Suprapubic skin (tissue), 4 donors: ENCODE data around the gene MYH15. TPM values are rescaled to one million over a fixed set of nuclear protein-coding genes. Genes with fewer than 3 reads are reported as not detected.

ENCODE experiments used
- DNase-seq, 2 donors: peaks; one replicate each; pipeline ENCODE4 v3.0.0-alpha.2; 2019; ENCODE audit warnings: low spot score in 2 of 2
- H3K27ac ChIP-seq: fragments of 200-600 bp; sonication (generic); one replicate; pipeline ENCODE4 v1.5.1; 2019
- H3K27me3 ChIP-seq: fragments of 200-600 bp; sonication (generic); one replicate; pipeline ENCODE4 v1.5.1; 2019
- H3K36me3 ChIP-seq: fragments of 200-600 bp; sonication (generic); one replicate; pipeline ENCODE4 v1.5.1; 2019
- H3K4me1 ChIP-seq: fragments of 200-600 bp; sonication (generic); one replicate; pipeline ENCODE4 v1.5.1; 2019
- H3K4me3 ChIP-seq: fragments of 200-600 bp; sonication (generic); one replicate; pipeline ENCODE4 v1.5.1; 2019; ENCODE audit warnings: mild to moderate bottlenecking
- H3K9me3 ChIP-seq: fragments of 200-600 bp; sonication (generic); one replicate; pipeline ENCODE4 v1.5.1; 2019
- CTCF ChIP-seq, 2 donors: fragments of 200-600 bp in 1 of 2; fragments of 450-650 bp in 1 of 2; sonication (generic) in 1 of 2; IDR thresholded peaks; one replicate each; pipeline ENCODE4 v1.5.1; 2016 to 2019; ENCODE audit warnings: antibody characterized with exemption in 2 of 2, mild to moderate bottlenecking in 1 of 2, moderate library complexity in 1 of 2
- EP300 ChIP-seq: sonication (generic); formaldehyde crosslinking; IDR thresholded peaks from one replicate; pipeline ENCODE4 v1.6.1; 2017; ENCODE audit warnings: antibody characterized with exemption
- POLR2A ChIP-seq, 2 donors: fragments of 450-650 bp; IDR thresholded peaks; one replicate each; pipeline ENCODE4 v1.6.1; 2017; ENCODE audit warnings: antibody characterized with exemption in 2 of 2, mild to moderate bottlenecking in 2 of 2, moderate library complexity in 2 of 2
- POLR2AphosphoS5 ChIP-seq, 3 donors: sonication (generic); formaldehyde crosslinking; IDR thresholded peaks; one replicate each; pipeline ENCODE4 v1.6.1; 2017; ENCODE audit warnings: antibody characterized with exemption in 3 of 3
- WGBS: methylation state at CpG from one replicate; pipeline ENCODE4 v1.1.5; 2018; 5-methylcytosine and 5-hydroxymethylcytosine counted together
- total RNA-seq, 4 donors: library from RNA; depleted of rRNA; stranded (reverse); fragments of >200 nt; gene quantifications; one replicate each; pipeline ENCODE4 v1.1.0, GENCODE V29; 2016

The MYH15 gene
- total RNA-seq, 4 donors from 2014 or later = 0.17 to 0.31 (median 0.30) TPM; not detected in 1

- 83% methylated on average over 2 of the region's 2 CpGs for WGBS
- TF ChIP-seq EP300 (no peak), POLR2AphosphoS5 (IDR thresholded peaks at IDR 0.05) (no peak), POLR2A (IDR thresholded peaks at IDR 0.05) (no peak), CTCF (IDR thresholded peaks at IDR 0.05) (no peak)
- H3K27ac ChIP-seq = no peak overlapping the region
- no peaks in the 10 kb centered on the region for H3K9me3 ChIP-seq
- DNase-seq = no peak
- H3K27me3 ChIP-seq = no peaks in the 10 kb centered on the region
- H3K4me3 ChIP-seq = no peak overlapping the region
- no peaks in the 10 kb centered on the region for H3K4me1 ChIP-seq
- no peaks in the 10 kb centered on the region for H3K36me3 ChIP-seq
These were observed 17.4 kb upstream of the MYH15 start for GRCh38 chr3:108527817-108528216.

GRCh38 chr3:108527109-108527508, 16.7 kb upstream of the MYH15 start:
- no peak overlapping the region for H3K27ac ChIP-seq
- no peaks in the 10 kb centered on the region for H3K27me3 ChIP-seq
- H3K36me3 ChIP-seq = no peaks in the 10 kb centered on the region
- H3K9me3 ChIP-seq = no peaks in the 10 kb centered on the region
- no peak overlapping the region for H3K4me3 ChIP-seq
- TF ChIP-seq POLR2AphosphoS5 (IDR thresholded peaks at IDR 0.05) (no peak), POLR2A (IDR thresholded peaks at IDR 0.05) (no peak), CTCF (IDR thresholded peaks at IDR 0.05) (no peak), EP300 (no peak)
- DNase-seq = no peak
- H3K4me1 ChIP-seq = no peaks in the 10 kb centered on the region

- no peak overlapping the region for H3K27ac ChIP-seq
- no peaks in the 10 kb centered on the region for H3K27me3 ChIP-seq
- H3K4me1 ChIP-seq = no peaks in the 10 kb centered on the region
- TF ChIP-seq POLR2A (IDR thresholded peaks at IDR 0.05) (no peak), EP300 (no peak), CTCF (IDR thresholded peaks at IDR 0.05) (no peak), POLR2AphosphoS5 (IDR thresholded peaks at IDR 0.05) (no peak)
- no peaks in the 10 kb centered on the region for H3K36me3 ChIP-seq
- no peaks in the 10 kb centered on the region for H3K9me3 ChIP-seq
- no peak for DNase-seq
- no peak overlapping the region for H3K4me3 ChIP-seq
- 88% methylated on average over 2 of the region's 2 CpGs for WGBS
These were observed 15.6 kb upstream of the MYH15 start for GRCh38 chr3:108525971-108526370.

GRCh38 chr3:108525256-108525655, 14.9 kb upstream of the MYH15 start:
- Histone ChIP-seq H3K27me3 (no peaks in the 10 kb centered on the region), H3K4me1 (no peaks in the 10 kb centered on the region), H3K27ac (no peak overlapping the region), H3K4me3 (no peak overlapping the region), H3K9me3 (no peaks in the 10 kb centered on the region), H3K36me3 (no peaks in the 10 kb centered on the region)
- no peak for DNase-seq
- TF ChIP-seq POLR2AphosphoS5 (IDR thresholded peaks at IDR 0.05) = no peak
- no peak for TF ChIP-seq CTCF (IDR thresholded peaks at IDR 0.05)
- no peak for TF ChIP-seq EP300
- WGBS = 36% methylated on average over 2 of the region's 2 CpGs

GRCh38 chr3:108524537-108524936, 14.1 kb upstream of the MYH15 start:
- Histone ChIP-seq H3K9me3 (no peaks in the 10 kb centered on the region), H3K36me3 (no peaks in the 10 kb centered on the region), H3K4me1 (no peaks in the 10 kb centered on the region), H3K27me3 (no peaks in the 10 kb centered on the region), H3K27ac (no peak overlapping the region), H3K4me3 (no peak overlapping the region)
- DNase-seq = no peak
- 9% methylated on average over 2 of the region's 2 CpGs for WGBS
- TF ChIP-seq EP300 (no peak), POLR2AphosphoS5 (IDR thresholded peaks at IDR 0.05) (no peak), POLR2A (IDR thresholded peaks at IDR 0.05) (no peak), CTCF (IDR thresholded peaks at IDR 0.05) (no peak)
